Glutamatergic neuron (in vitro differentiated cells): ENCODE data around the gene SEC23B. TPM values are rescaled to one million over a fixed set of nuclear protein-coding genes. Genes with fewer than 3 reads are reported as not detected.
A peak's percentile ranks its signal among the peaks of the same experiment; 100 is the strongest.

Experiments
- DNase-seq: peaks from one replicate; pipeline ENCODE4 v3.0.0; 2022
- H3K27ac Mint-ChIP-seq: one replicate; pipeline ENCODE4 v1.8.0; 2020; ENCODE audit warnings: mild to moderate bottlenecking, mixed read lengths, inconsistent platforms; ENCODE audit not compliant: unreplicated experiment
- H3K27me3 Mint-ChIP-seq: one replicate; pipeline ENCODE4 v1.8.0; 2020; ENCODE audit warnings: mild to moderate bottlenecking, moderate library complexity, mixed read lengths, inconsistent platforms; ENCODE audit not compliant: unreplicated experiment
- H3K36me3 Mint-ChIP-seq: one replicate; pipeline ENCODE4 v1.8.0; 2020; ENCODE audit warnings: mild to moderate bottlenecking, mixed read lengths, inconsistent platforms; ENCODE audit not compliant: unreplicated experiment
- H3K4me1 Mint-ChIP-seq: one replicate; pipeline ENCODE4 v1.8.0; 2020; ENCODE audit warnings: mild to moderate bottlenecking, low read depth, mixed read lengths, inconsistent platforms; ENCODE audit not compliant: unreplicated experiment
- H3K4me3 Mint-ChIP-seq: one replicate; pipeline ENCODE4 v1.8.0; 2020; ENCODE audit warnings: mild to moderate bottlenecking, mixed read lengths, inconsistent platforms; ENCODE audit not compliant: unreplicated experiment
- H3K9me3 Mint-ChIP-seq: one replicate; pipeline ENCODE4 v1.8.0; 2020; ENCODE audit warnings: mild to moderate bottlenecking, moderate library complexity, mixed read lengths, inconsistent platforms; ENCODE audit not compliant: unreplicated experiment
- total RNA-seq: library from RNA; stranded (reverse); fragmentation: NEBNext Ultra II Directional; extraction: Animal tissue kit (Norgen Biotek cat#: 25700); gene quantifications from one replicate; pipeline ENCODE4 v1.2.1, GENCODE V29; 2021; ENCODE audit not compliant: unreplicated experiment
- TF ChIP-seq, protein P1 (sequence below): fragments of 200-600 bp; sonication (generic); IDR thresholded peaks from one replicate; pipeline ENCODE4 v1.5.0; 2021; ENCODE audit not compliant: partially characterized antibody, unreplicated experiment

SEC23B gene
- total RNA-seq, 1 donor from 2014 or later, result 52.3 TPM

DNA sequence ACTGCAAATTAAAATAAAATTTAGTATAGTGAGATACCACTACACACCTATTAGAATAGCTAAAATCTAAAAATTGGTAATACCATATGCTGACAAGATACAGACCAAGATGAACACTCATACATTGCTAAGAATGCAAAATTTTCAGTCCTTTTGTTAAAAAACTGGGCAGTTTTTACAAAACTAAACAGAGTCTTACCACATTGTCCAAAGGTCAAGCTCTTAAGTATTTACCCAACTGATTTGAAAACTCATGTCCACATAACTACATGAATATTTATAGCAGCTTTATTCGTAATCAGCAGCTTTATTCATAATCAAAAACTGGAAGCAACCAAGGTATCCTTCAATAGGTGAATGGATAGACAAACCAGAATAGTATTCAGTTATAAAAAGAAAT lies 30.5 kb upstream of the SEC23B start:
- no peaks in the 10 kb centered on the region for H3K9me3 Mint-ChIP-seq
- H3K27me3 Mint-ChIP-seq, result no peaks in the 10 kb centered on the region
- H3K36me3 Mint-ChIP-seq, result no peaks in the 10 kb centered on the region
- no peaks in the 10 kb centered on the region for H3K4me1 Mint-ChIP-seq
- TF ChIP-seq, protein P1, sequence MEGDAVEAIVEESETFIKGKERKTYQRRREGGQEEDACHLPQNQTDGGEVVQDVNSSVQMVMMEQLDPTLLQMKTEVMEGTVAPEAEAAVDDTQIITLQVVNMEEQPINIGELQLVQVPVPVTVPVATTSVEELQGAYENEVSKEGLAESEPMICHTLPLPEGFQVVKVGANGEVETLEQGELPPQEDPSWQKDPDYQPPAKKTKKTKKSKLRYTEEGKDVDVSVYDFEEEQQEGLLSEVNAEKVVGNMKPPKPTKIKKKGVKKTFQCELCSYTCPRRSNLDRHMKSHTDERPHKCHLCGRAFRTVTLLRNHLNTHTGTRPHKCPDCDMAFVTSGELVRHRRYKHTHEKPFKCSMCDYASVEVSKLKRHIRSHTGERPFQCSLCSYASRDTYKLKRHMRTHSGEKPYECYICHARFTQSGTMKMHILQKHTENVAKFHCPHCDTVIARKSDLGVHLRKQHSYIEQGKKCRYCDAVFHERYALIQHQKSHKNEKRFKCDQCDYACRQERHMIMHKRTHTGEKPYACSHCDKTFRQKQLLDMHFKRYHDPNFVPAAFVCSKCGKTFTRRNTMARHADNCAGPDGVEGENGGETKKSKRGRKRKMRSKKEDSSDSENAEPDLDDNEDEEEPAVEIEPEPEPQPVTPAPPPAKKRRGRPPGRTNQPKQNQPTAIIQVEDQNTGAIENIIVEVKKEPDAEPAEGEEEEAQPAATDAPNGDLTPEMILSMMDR, result no peak
- H3K27ac Mint-ChIP-seq, result no peak overlapping the region
- DNase-seq, result no peak
- H3K4me3 Mint-ChIP-seq, result no peak overlapping the region

DNA sequence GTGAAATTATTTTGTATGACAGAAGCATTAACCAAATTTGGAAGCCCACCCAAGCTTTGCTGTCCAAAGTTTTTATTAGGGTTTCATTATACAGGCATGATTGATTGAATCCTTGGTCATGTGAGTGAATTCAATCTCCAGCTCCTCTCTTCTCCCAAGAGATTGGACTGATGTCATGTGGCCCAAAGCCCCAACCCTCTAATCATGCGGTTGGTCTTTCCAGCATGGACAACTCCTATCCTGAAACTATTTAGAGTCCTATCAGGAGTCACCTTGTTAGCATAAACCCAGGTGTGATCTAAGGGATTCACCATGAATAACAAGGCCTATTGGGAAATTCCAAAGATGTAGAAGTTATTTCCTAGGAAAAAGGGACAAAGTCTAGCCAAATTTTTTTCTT lies 29.9 kb upstream of the SEC23B start:
- DNase-seq, result no peak
- TF ChIP-seq, protein P1, result no peak
- H3K36me3 Mint-ChIP-seq, result no peaks in the 10 kb centered on the region
- no peaks in the 10 kb centered on the region for H3K27me3 Mint-ChIP-seq
- H3K9me3 Mint-ChIP-seq, result no peaks in the 10 kb centered on the region
- H3K4me3 Mint-ChIP-seq, result no peak overlapping the region
- H3K4me1 Mint-ChIP-seq, result no peaks in the 10 kb centered on the region
- no peak overlapping the region for H3K27ac Mint-ChIP-seq

DNA sequence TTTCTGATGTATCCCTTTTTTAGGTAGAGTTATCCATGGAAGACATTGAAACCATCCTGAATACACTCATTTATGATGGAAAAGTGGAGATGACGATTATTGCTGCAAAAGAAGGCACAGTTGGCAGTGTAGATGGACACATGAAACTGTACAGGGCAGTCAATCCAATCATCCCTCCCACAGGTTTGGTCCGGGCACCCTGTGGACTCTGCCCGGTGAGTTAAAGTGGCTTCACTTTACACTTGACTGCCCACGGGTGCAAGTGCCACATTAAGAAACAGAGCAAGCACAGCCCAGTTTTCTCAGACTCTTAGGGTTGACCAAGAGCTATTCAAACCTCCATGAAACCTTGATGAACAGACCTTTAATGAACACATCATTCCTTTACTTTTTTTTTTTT lies 26.1 kb upstream of the SEC23B start:
- TF ChIP-seq, protein P1, result no peak
- H3K4me1 Mint-ChIP-seq, result no peaks in the 10 kb centered on the region
- no peak for DNase-seq
- no peak overlapping the region for H3K4me3 Mint-ChIP-seq
- no peaks in the 10 kb centered on the region for H3K9me3 Mint-ChIP-seq
- no peaks in the 10 kb centered on the region for H3K27me3 Mint-ChIP-seq
- H3K27ac Mint-ChIP-seq, result no peak overlapping the region
- no peaks in the 10 kb centered on the region for H3K36me3 Mint-ChIP-seq

DNA sequence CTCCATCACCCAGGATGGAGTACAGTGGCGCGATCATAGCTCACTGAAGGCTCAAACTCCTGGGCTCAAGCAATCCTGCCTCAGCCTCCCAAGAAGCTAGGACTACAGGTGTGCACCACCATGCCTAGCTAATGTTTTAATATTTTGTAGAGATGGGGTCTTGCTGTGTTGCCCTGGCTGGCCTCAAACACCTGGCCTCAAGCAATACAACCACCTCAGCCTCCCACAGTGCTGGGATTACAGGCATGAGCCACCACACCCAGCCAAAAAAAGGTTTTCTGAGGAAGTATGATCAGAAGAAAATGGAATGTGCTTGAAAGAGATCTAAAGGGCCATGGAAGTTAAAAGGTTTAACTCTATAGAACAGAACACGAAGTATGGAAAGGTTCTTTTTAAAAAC lies 19.4 kb upstream of the SEC23B start:
- Mint-ChIP-seq H3K4me3 (no peak overlapping the region), H3K36me3 (peaks cover 4% of the 10 kb centered on the region), H3K27me3 (no peaks in the 10 kb centered on the region), H3K9me3 (no peaks in the 10 kb centered on the region), H3K4me1 (no peaks in the 10 kb centered on the region), H3K27ac (no peak overlapping the region)
- TF ChIP-seq, protein P1, result no peak
- DNase-seq, result no peak

DNA sequence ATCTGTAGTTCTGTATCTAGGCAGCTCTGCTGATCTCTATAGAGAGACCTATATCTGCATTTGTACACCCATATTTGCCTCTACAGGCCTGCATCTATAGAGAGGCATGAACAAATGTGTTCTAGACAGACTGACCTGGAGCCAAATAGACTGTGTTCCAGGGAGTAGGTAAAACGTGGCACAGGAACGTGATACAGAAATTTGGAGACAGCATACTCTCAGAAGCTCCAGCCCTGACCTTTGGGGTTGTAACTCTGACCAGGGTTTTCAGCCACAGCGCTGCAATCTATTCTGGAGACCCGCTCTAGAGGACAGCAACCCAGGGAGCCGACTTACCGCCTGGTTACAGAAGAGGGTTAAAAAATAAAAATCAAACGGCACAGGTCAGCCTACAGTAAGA lies 11.7 kb upstream of the SEC23B start:
- DNase-seq, result peak; percentile 16
- peak overlapping the region; percentile 97 for H3K27ac Mint-ChIP-seq
- TF ChIP-seq, protein P1, result no peak
- H3K27me3 Mint-ChIP-seq, result peaks cover 3% of the 10 kb centered on the region
- H3K4me3 Mint-ChIP-seq, result peak overlapping the region; percentile 95
- H3K36me3 Mint-ChIP-seq, result peaks cover 7% of the 10 kb centered on the region
- H3K9me3 Mint-ChIP-seq, result peaks cover 2% of the 10 kb centered on the region
- H3K4me1 Mint-ChIP-seq, result peaks cover 2% of the 10 kb centered on the region
